ENCODE data around the gene HES4. TPM values are rescaled to one million over a fixed set of nuclear protein-coding genes. Genes with fewer than 3 reads are reported as not detected.
A peak's percentile ranks its signal among the peaks of the same experiment; 100 is the strongest.

Gene HES4
- total and polyA plus RNA-seq, 2 of the 13 experiments (the other 11 are each of a cell fraction or from before 2014, with no cell fraction given): 8.8 to 10.6 TPM

DNA sequence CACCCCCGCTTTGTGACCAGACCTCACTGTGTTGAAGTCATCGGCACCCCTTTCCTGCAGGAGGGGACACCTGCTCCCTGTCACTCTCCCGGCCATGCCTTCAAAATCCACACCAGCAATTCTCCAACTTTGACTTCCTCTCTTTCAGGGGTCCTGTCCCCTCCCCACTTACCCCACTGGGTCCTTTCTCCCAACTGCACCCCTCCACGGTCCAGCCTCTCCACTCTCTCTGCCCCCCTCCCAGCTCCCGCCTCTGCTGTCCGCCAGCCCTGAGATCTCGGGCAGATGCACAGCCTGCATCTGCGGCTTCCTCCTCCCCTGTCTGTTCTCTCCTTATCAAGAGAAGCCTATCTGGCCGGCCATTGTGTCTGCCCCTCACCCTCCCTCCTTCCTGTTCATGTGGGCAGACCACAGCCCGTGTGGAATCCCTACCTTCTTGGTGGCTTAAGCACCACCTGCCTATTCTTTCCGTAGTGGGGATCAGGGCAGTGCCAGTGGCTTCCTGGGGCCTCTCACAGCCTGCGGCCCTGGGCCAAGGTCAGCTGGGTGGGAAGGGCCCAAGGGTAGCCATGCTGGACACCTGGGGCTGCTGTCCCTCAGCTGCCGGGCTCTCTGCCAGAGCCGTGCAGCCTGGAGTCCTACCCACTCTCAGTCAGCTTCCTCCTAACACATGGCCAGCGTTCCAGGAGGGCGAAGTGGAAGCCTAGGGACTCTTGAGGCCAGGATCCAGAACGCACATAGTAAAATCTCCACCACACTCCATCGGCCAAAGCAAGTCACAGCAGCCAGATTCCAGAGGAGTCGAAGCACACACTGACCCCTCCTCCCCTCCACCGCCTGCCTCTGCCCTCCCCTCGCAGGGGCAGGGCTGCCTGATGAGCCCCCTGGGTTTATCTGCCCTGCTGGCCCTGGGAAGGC, 5.1 kb upstream of the HES4 start (continued):
- TF ChIP-seq, protein P1, sequence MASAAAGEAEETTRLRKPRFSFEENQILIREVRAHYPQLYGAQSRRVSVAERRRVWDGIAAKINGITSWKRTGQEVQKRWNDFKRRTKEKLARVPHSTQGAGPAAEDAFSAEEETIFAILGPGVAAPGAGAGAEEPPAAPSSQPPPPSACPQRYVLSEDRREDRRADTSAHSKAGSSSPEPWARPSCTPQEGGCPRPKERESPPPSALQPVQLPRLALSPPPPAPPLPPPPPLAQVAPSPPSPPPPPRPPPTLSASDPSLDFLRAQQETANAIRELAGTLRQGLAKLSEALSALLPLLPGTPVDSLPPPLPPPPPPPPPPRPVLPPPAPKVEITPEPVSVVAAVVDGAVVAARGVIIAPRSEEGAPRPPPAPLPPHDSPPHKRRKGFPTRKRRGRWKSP (CRISPR knock-in tag; IDR thresholded peaks at IDR 0.05): 0 out of 2 replicates have a peak, but pooled peaks have one; percentile 46
- TF ChIP-seq, protein P2, sequence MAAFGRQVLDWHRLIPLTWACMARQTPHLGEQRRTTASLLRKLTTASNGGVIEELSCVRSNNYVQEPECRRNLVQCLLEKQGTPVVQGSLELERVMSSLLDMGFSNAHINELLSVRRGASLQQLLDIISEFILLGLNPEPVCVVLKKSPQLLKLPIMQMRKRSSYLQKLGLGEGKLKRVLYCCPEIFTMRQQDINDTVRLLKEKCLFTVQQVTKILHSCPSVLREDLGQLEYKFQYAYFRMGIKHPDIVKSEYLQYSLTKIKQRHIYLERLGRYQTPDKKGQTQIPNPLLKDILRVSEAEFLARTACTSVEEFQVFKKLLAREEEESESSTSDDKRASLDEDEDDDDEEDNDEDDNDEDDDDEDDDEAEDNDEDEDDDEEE (CRISPR knock-in tag; IDR thresholded peaks at IDR 0.05): 0 out of 2 replicates have a peak, but pooled peaks have one; percentile 5
- TF ChIP-seq ZBTB7B (CRISPR knock-in tag; IDR thresholded peaks at IDR 0.05) (peak; percentile 78), ATM (IDR thresholded peaks at IDR 0.05; ENCODE audit: borderline replicate concordance) (no peak), MED8 (CRISPR knock-in tag; IDR thresholded peaks at IDR 0.05; ENCODE audit: insufficient replicate concordance) (no peak), RFXAP (CRISPR knock-in tag; IDR thresholded peaks at IDR 0.05; ENCODE audit: borderline replicate concordance) (no peak; the same call in 1 of the 2 replicates), PLRG1 (conservative IDR thresholded peaks at IDR 0.05) (no peak), ZNF337 (CRISPR knock-in tag; IDR thresholded peaks at IDR 0.05; ENCODE audit: borderline replicate concordance, low read depth) (peak; percentile 89), ZNF780A (CRISPR knock-in tag; IDR thresholded peaks at IDR 0.05) (peak; percentile 48; the same call in 1 of the 2 replicates), ZNF292 (CRISPR knock-in tag; IDR thresholded peaks at IDR 0.05; ENCODE audit: borderline replicate concordance, low read depth) (no peak), SPEN (CRISPR knock-in tag; IDR thresholded peaks at IDR 0.05; ENCODE audit: low read depth) (peak; percentile 53; the same call in 1 of the 2 replicates)
- TF ChIP-seq, protein P3, sequence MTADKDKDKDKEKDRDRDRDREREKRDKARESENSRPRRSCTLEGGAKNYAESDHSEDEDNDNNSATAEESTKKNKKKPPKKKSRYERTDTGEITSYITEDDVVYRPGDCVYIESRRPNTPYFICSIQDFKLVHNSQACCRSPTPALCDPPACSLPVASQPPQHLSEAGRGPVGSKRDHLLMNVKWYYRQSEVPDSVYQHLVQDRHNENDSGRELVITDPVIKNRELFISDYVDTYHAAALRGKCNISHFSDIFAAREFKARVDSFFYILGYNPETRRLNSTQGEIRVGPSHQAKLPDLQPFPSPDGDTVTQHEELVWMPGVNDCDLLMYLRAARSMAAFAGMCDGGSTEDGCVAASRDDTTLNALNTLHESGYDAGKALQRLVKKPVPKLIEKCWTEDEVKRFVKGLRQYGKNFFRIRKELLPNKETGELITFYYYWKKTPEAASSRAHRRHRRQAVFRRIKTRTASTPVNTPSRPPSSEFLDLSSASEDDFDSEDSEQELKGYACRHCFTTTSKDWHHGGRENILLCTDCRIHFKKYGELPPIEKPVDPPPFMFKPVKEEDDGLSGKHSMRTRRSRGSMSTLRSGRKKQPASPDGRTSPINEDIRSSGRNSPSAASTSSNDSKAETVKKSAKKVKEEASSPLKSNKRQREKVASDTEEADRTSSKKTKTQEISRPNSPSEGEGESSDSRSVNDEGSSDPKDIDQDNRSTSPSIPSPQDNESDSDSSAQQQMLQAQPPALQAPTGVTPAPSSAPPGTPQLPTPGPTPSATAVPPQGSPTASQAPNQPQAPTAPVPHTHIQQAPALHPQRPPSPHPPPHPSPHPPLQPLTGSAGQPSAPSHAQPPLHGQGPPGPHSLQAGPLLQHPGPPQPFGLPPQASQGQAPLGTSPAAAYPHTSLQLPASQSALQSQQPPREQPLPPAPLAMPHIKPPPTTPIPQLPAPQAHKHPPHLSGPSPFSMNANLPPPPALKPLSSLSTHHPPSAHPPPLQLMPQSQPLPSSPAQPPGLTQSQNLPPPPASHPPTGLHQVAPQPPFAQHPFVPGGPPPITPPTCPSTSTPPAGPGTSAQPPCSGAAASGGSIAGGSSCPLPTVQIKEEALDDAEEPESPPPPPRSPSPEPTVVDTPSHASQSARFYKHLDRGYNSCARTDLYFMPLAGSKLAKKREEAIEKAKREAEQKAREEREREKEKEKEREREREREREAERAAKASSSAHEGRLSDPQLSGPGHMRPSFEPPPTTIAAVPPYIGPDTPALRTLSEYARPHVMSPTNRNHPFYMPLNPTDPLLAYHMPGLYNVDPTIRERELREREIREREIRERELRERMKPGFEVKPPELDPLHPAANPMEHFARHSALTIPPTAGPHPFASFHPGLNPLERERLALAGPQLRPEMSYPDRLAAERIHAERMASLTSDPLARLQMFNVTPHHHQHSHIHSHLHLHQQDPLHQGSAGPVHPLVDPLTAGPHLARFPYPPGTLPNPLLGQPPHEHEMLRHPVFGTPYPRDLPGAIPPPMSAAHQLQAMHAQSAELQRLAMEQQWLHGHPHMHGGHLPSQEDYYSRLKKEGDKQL (CRISPR knock-in tag; IDR thresholded peaks at IDR 0.05; ENCODE audit: low read depth): no peak
- TF ChIP-seq, protein P4, sequence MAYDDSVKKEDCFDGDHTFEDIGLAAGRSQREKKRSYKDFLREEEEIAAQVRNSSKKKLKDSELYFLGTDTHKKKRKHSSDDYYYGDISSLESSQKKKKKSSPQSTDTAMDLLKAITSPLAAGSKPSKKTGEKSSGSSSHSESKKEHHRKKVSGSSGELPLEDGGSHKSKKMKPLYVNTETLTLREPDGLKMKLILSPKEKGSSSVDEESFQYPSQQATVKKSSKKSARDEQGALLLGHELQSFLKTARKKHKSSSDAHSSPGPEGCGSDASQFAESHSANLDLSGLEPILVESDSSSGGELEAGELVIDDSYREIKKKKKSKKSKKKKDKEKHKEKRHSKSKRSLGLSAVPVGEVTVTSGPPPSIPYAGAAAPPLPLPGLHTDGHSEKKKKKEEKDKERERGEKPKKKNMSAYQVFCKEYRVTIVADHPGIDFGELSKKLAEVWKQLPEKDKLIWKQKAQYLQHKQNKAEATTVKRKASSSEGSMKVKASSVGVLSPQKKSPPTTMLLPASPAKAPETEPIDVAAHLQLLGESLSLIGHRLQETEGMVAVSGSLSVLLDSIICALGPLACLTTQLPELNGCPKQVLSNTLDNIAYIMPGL (CRISPR knock-in tag; IDR thresholded peaks at IDR 0.05; ENCODE audit: borderline replicate concordance in 1 of 2, low read depth in 1 of 2): peak in 1 of 2 experiments; percentile 59; a peak in 1 of 4 replicates
- TF ChIP-seq, protein P5, sequence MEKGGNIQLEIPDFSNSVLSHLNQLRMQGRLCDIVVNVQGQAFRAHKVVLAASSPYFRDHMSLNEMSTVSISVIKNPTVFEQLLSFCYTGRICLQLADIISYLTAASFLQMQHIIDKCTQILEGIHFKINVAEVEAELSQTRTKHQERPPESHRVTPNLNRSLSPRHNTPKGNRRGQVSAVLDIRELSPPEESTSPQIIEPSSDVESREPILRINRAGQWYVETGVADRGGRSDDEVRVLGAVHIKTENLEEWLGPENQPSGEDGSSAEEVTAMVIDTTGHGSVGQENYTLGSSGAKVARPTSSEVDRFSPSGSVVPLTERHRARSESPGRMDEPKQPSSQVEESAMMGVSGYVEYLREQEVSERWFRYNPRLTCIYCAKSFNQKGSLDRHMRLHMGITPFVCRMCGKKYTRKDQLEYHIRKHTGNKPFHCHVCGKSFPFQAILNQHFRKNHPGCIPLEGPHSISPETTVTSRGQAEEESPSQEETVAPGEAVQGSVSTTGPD (CRISPR knock-in tag; IDR thresholded peaks at IDR 0.05): no peak

Measured in HepG2 (cell line).